ENCODE measurements around the gene CFAP61. TPM values are rescaled to one million over a fixed set of nuclear protein-coding genes. Genes with fewer than 3 reads are reported as not detected.

The CFAP61 gene
- total RNA-seq, 4 donors from 2014 or later = not detected

GRCh38 chr20:20368418-20369249 is 316.3 kb downstream of the CFAP61 start:
- Histone ChIP-seq H3K4me1 (peaks cover 19 to 53% (median 46%) of the 10 kb centered on the region in 4 donors), H3K4me3 (peak overlapping the region; percentile 35 to 54 (median 38)), H3K27ac (replicated peaks in 1 of 4) (no peak overlapping the region), H3K9me3 (no peaks in the 10 kb centered on the region), H3K27me3 (peaks cover 5 to 99% (median 53%) of the 10 kb centered on the region in 4 donors), H3K36me3 (no peaks in the 10 kb centered on the region)
- DNase-seq (ENCODE audit: extremely low spot score) = no peak
- TF ChIP-seq CTCF (IDR thresholded peaks at IDR 0.05) (no peak), EP300 (IDR thresholded peaks at IDR 0.05) (no peak), POLR2AphosphoS5 (IDR thresholded peaks at IDR 0.05) (no peak), POLR2A (IDR thresholded peaks at IDR 0.05; ENCODE audit: low read depth) (no peak)
- intact Hi-C loops (cut with DNase I) = no loop called here
- 0% methylated on average over 8 of the region's 130 CpGs for WGBS

- H3K4me1 ChIP-seq = peaks cover 12 to 44% (median 38%) of the 10 kb centered on the region in 4 donors
- H3K4me3 ChIP-seq = peak overlapping the region; percentile 35 to 54 (median 38)
- intact Hi-C loops (cut with DNase I) = no loop called here
- peaks cover 5 to 99% (median 47%) of the 10 kb centered on the region in 4 donors for H3K27me3 ChIP-seq
- no peak for DNase-seq (ENCODE audit: extremely low spot score)
- TF ChIP-seq POLR2A (IDR thresholded peaks at IDR 0.05; ENCODE audit: low read depth) = no peak
- TF ChIP-seq CTCF (IDR thresholded peaks at IDR 0.05) = no peak
- TF ChIP-seq POLR2AphosphoS5 (IDR thresholded peaks at IDR 0.05) = no peak
- TF ChIP-seq EP300 (IDR thresholded peaks at IDR 0.05) = no peak
- no peak overlapping the region for H3K27ac ChIP-seq (replicated peaks in 1 of 4)
- H3K9me3 ChIP-seq = no peaks in the 10 kb centered on the region
- H3K36me3 ChIP-seq = no peaks in the 10 kb centered on the region
- 4% methylated on average over 28 of the region's 86 CpGs for WGBS
These were observed 317.1 kb downstream of the CFAP61 start for GRCh38 chr20:20369250-20370093.

GRCh38 chr20:20370094-20370575 is 317.8 kb downstream of the CFAP61 start:
- peaks cover 5 to 99% (median 41%) of the 10 kb centered on the region in 4 donors for H3K27me3 ChIP-seq
- no peak for TF ChIP-seq POLR2A (IDR thresholded peaks at IDR 0.05; ENCODE audit: low read depth)

GRCh38 chr20:20371083-20371482 is 318.8 kb downstream of the CFAP61 start:
- Histone ChIP-seq H3K27me3 (peaks cover 5 to 98% (median 35%) of the 10 kb centered on the region in 4 donors), H3K4me3 (no peak overlapping the region), H3K27ac (replicated peaks in 1 of 4) (no peak overlapping the region), H3K9me3 (no peaks in the 10 kb centered on the region), H3K4me1 (peaks cover 11 to 36% (median 33%) of the 10 kb centered on the region in 4 donors), H3K36me3 (no peaks in the 10 kb centered on the region)
- WGBS = 19% methylated on average over 7 of the region's 7 CpGs
- TF ChIP-seq POLR2AphosphoS5 (IDR thresholded peaks at IDR 0.05) (no peak), POLR2A (IDR thresholded peaks at IDR 0.05; ENCODE audit: low read depth) (no peak), CTCF (IDR thresholded peaks at IDR 0.05) (no peak), EP300 (IDR thresholded peaks at IDR 0.05) (no peak)
- DNase-seq (ENCODE audit: extremely low spot score) = no peak
- intact Hi-C loops (cut with DNase I) = no loop called here

More at GRCh38 chr20:20370094-20370575, 317.8 kb downstream of the CFAP61 start:
- WGBS = 22% methylated on average over 10 of the region's 10 CpGs
- intact Hi-C loops (cut with DNase I) = no loop called here
- Histone ChIP-seq H3K27ac (replicated peaks in 1 of 4) (no peak overlapping the region), H3K4me3 (no peak overlapping the region), H3K9me3 (no peaks in the 10 kb centered on the region), H3K4me1 (peaks cover 11 to 38% (median 34%) of the 10 kb centered on the region in 4 donors), H3K36me3 (no peaks in the 10 kb centered on the region)
- no peak for DNase-seq (ENCODE audit: extremely low spot score)

- no peak overlapping the region for H3K27ac ChIP-seq (replicated peaks in 1 of 4)
- no peak overlapping the region for H3K4me3 ChIP-seq
- intact Hi-C loops (cut with DNase I) = no loop called here
- TF ChIP-seq CTCF (IDR thresholded peaks at IDR 0.05) (no peak), EP300 (IDR thresholded peaks at IDR 0.05) (no peak), POLR2A (IDR thresholded peaks at IDR 0.05; ENCODE audit: low read depth) (no peak), POLR2AphosphoS5 (IDR thresholded peaks at IDR 0.05) (no peak)
- H3K9me3 ChIP-seq = no peaks in the 10 kb centered on the region
- peaks cover 10 to 34% (median 29%) of the 10 kb centered on the region in 4 donors for H3K4me1 ChIP-seq
- no peaks in the 10 kb centered on the region for H3K36me3 ChIP-seq
- H3K27me3 ChIP-seq = peaks cover 5 to 92% (median 30%) of the 10 kb centered on the region in 4 donors
- 21% methylated on average over 3 of the region's 3 CpGs for WGBS
- DNase-seq (ENCODE audit: extremely low spot score) = no peak
These were observed 319.3 kb downstream of the CFAP61 start for GRCh38 chr20:20371681-20372080.
